ENCODE results near the gene SYNGR2.

- TF ChIP-seq CTCF (IDR thresholded peaks at IDR 0.05; ENCODE audit: insufficient read depth, low read length), result no peak
- no peak for TF ChIP-seq GABPA (IDR thresholded peaks at IDR 0.05; ENCODE audit: low read depth)
These were observed 6.7 kb downstream of the SYNGR2 start for GRCh38 chr17:78174870-78175642.
